ENCODE measurements around the gene RASSF10. TPM values are rescaled to one million over a fixed set of nuclear protein-coding genes. Genes with fewer than 3 reads are reported as not detected.

RASSF10 gene
- polyA plus RNA-seq, 1 donor from 2014 or later = not detected

- Histone ChIP-seq H3K79me2 (replicated peaks; ENCODE audit: insufficient read depth, low read length) (no peaks in the 10 kb centered on the region), H3K4me3 (ENCODE audit: low read length) (no peak overlapping the region), H4K20me1 (ENCODE audit: insufficient read depth) (no peaks in the 10 kb centered on the region), H3K9me2 (ENCODE audit: insufficient read depth, low read length) (no peaks in the 10 kb centered on the region), H3F3A (ENCODE audit: insufficient read depth, low read length, poor library complexity, severe bottlenecking) (no peaks in the 10 kb centered on the region), H3K9me3 (ENCODE audit: low read length) (no peaks in the 10 kb centered on the region), H3K27me3 (ENCODE audit: insufficient read depth, low read depth, low read length) (no peaks in the 10 kb centered on the region), H3K27ac (ENCODE audit: low read length) (no peak overlapping the region), H3K36me3 (ENCODE audit: insufficient read depth, low read length) (no peaks in the 10 kb centered on the region), H3K9ac (ENCODE audit: low read length) (no peak overlapping the region), H2AFZ (ENCODE audit: low read depth, low read length) (no peak overlapping the region), H3K4me2 (ENCODE audit: low read length) (no peak overlapping the region)
- TF ChIP-seq RAD21 (conservative IDR thresholded peaks at IDR 0.05) (no peak), MXI1 (conservative IDR thresholded peaks at IDR 0.05; ENCODE audit: poor library complexity, severe bottlenecking) (no peak), REST (IDR thresholded peaks at IDR 0.05; ENCODE audit: borderline replicate concordance) (no peak), TAF1 (IDR thresholded peaks at IDR 0.05; ENCODE audit: low read depth) (no peak), CTCF (IDR thresholded peaks at IDR 0.05; ENCODE audit: poor library complexity, severe bottlenecking) (no peak), SMC3 (conservative IDR thresholded peaks at IDR 0.05; ENCODE audit: poor library complexity) (no peak)
Measured at GRCh38 chr11:13039126-13039525, 30.0 kb downstream of the RASSF10 start.

GRCh38 chr11:13040969-13041561, 31.9 kb downstream of the RASSF10 start:
- H2AFZ ChIP-seq (ENCODE audit: low read depth, low read length) = no peak overlapping the region
- H3K27ac ChIP-seq (ENCODE audit: low read length) = no peak overlapping the region

More at GRCh38 chr11:13040969-13041561, 31.9 kb downstream of the RASSF10 start:
- no peak overlapping the region for H3K4me3 ChIP-seq (ENCODE audit: low read length)
- no peaks in the 10 kb centered on the region for H4K20me1 ChIP-seq (ENCODE audit: insufficient read depth)
- H3K9me2 ChIP-seq (ENCODE audit: insufficient read depth, low read length) = no peaks in the 10 kb centered on the region
- no peak for TF ChIP-seq CTCF (IDR thresholded peaks at IDR 0.05; ENCODE audit: poor library complexity, severe bottlenecking)
- TF ChIP-seq EP300 (conservative IDR thresholded peaks at IDR 0.05; ENCODE audit: poor library complexity, severe bottlenecking) = no peak
- no peak for TF ChIP-seq TAF1 (IDR thresholded peaks at IDR 0.05; ENCODE audit: low read depth)
- H3K4me2 ChIP-seq (ENCODE audit: low read length) = no peak overlapping the region
- H3F3A ChIP-seq (ENCODE audit: insufficient read depth, low read length, poor library complexity, severe bottlenecking) = no peaks in the 10 kb centered on the region
- H3K9ac ChIP-seq (ENCODE audit: low read length) = no peak overlapping the region
- no peaks in the 10 kb centered on the region for H3K36me3 ChIP-seq (ENCODE audit: insufficient read depth, low read length)
- H3K27me3 ChIP-seq (ENCODE audit: insufficient read depth, low read depth, low read length) = no peaks in the 10 kb centered on the region
- H3K79me2 ChIP-seq (replicated peaks; ENCODE audit: insufficient read depth, low read length) = no peaks in the 10 kb centered on the region
- H3K9me3 ChIP-seq (ENCODE audit: low read length) = no peaks in the 10 kb centered on the region

All from neural cell (in vitro differentiated cells).